C4-2B (cell line): Measurements from ENCODE around the gene KLF17.

ENCODE experiments used
- H3K27ac ChIP-seq: fragments of 450-650 bp; 2 replicates; pipeline ENCODE4 v1.5.1; 2017
- ZFX ChIP-seq: fragments of 450-650 bp; IDR thresholded peaks from 2 replicates; pipeline ENCODE4 v1.6.1; 2017
- TF ChIP-seq, protein P1 (sequence below): fragments of 450-650 bp; conservative IDR thresholded peaks from 2 replicates; pipeline ENCODE4 v1.5.1; 2017; ENCODE audit warnings: mild to moderate bottlenecking

The KLF17 gene

DNA sequence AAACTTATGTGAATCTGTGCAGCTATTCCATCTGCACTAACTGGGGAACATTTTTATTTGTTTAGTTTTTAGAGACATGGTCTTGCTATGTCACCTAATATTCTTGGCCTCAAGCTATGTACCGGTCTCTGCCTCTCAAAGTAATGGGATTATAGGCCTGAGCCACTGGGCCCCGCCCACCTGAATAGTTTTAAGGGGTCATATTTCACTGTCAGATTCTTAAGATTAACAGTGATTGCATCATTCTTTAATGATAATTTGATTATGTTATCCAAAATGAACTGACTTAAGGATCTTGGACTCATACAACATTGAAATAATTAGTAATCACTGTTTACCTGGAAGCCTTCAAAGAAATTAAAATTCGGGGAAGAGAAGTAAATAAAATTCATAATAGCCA lies 35.4 kb downstream of the KLF17 start:
- no peak overlapping the region for H3K27ac ChIP-seq
- TF ChIP-seq, protein P1, sequence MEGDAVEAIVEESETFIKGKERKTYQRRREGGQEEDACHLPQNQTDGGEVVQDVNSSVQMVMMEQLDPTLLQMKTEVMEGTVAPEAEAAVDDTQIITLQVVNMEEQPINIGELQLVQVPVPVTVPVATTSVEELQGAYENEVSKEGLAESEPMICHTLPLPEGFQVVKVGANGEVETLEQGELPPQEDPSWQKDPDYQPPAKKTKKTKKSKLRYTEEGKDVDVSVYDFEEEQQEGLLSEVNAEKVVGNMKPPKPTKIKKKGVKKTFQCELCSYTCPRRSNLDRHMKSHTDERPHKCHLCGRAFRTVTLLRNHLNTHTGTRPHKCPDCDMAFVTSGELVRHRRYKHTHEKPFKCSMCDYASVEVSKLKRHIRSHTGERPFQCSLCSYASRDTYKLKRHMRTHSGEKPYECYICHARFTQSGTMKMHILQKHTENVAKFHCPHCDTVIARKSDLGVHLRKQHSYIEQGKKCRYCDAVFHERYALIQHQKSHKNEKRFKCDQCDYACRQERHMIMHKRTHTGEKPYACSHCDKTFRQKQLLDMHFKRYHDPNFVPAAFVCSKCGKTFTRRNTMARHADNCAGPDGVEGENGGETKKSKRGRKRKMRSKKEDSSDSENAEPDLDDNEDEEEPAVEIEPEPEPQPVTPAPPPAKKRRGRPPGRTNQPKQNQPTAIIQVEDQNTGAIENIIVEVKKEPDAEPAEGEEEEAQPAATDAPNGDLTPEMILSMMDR, result no peak
- TF ChIP-seq ZFX, result no peak

DNA sequence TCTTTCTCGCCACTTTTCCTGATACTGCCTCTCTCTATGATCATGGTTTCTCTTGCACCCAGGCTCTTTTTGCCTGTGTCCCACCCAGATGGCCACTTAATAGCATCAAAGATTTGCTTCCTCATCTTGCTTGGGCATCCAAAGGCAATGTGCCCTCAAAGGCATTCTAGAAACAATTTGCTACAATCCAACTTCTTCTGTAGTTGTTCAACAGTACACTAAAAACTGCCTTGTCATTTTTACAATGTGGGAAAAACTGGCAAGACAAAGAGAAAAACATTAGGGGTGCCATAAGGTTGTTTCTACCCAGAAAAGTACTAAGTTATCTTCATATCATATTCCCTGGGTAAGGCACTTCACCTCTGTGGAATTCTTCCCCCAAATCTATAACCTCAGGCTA lies 39.3 kb downstream of the KLF17 start:
- H3K27ac ChIP-seq, result no peak overlapping the region
- no peak for TF ChIP-seq ZFX
- TF ChIP-seq, protein P1, result no peak

DNA sequence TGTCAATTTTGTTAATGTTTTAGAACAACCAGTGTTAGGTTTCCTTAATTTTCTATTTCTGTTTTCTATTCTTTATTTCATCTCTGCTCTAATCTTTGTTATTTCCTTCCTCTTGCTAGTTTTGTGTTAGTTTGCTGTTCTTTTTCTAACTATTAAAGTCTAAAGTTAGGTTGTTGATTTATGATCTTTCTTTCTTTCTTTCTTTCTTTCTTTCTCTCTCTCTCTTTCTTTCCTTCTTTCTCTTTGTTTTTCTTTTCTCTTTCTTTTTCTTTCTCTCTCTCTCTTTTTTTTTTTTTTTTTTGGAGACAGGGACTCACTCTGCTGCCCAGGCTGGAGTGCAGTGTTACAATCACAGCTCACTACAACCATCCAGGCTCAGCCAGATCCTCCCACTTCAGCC lies 40.2 kb downstream of the KLF17 start:
- TF ChIP-seq ZFX, result no peak
- TF ChIP-seq, protein P1, result no peak
- no peak overlapping the region for H3K27ac ChIP-seq

DNA sequence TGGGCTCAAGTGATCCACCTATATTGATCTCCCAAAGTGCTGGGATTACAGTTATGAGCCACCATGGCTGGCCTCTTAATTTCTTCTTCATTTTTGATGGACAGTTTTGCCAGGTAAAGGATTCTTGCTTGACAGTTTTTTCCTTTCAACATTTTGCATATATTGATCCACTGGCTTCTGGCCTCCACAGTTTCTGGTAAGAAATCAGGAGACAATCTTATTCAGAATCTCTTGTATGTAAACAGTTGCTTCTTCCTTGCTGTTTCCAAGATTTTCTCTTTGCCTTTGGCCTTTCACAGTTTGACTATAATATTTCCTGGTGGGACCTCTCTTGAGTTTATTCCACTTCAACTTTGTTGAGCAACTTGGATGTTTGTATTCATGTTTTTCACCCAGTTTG lies 42.9 kb downstream of the KLF17 start:
- TF ChIP-seq, protein P1, result no peak
- no peak for TF ChIP-seq ZFX
- H3K27ac ChIP-seq, result no peak overlapping the region

DNA sequence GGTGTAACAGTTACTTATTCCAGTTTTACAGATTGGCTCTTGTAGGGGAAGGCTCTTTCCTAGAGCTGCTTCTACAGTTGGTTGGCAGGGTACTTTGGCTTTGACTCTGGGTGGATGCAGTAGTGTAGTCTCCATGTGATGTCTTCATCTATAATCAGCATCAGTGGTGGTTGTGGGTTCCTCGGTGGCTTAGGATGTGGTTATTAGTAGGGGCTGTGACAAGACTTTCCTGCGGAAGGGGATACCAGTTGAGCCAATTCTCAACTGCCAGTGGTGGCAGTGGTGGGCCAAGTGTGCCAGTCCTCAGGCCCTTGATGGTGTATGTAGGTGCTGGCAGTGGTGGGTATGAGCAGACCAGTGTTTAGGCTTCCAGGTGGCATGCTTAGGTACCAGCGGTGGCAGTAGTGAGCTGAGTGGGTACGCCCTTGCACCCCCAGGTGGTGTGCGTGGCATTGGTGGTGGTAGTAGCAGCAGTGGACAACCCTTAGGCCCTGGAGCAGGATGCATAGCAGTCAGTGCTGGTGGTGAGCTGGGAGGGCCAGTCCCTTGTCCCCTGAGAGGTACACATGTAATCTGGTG lies 50.0 kb downstream of the KLF17 start:
- TF ChIP-seq, protein P1, result no peak
- no peak for TF ChIP-seq ZFX
- no peak overlapping the region for H3K27ac ChIP-seq

DNA sequence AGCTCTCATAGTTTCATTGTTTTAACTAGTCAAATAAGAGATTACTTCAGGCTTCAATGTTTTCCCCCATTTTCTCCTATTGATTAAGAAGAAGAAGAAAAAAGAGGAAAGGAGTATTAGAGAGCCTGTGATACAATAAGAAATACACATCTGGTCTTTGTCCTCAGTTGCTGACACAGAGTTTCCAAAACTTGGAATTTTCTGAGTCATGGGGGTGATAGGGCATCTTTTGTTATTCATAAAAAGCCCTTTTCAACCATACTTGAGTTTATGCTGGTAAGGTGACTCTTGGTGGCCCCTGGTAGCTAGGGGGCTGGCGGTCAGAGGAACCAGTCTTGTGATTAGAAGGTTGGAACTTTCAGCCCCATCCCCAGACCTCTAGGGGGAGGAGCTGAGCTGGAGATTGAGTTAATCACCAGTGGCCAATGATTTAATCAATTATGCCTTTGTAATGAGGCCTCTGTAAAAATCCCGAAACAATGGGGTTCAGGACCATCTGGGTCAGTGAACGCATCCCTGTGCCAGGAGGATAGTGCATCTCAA lies 51.7 kb downstream of the KLF17 start:
- no peak for TF ChIP-seq ZFX
- TF ChIP-seq, protein P1, result no peak; the same call in none of the 2 replicates
- no peak overlapping the region for H3K27ac ChIP-seq

DNA sequence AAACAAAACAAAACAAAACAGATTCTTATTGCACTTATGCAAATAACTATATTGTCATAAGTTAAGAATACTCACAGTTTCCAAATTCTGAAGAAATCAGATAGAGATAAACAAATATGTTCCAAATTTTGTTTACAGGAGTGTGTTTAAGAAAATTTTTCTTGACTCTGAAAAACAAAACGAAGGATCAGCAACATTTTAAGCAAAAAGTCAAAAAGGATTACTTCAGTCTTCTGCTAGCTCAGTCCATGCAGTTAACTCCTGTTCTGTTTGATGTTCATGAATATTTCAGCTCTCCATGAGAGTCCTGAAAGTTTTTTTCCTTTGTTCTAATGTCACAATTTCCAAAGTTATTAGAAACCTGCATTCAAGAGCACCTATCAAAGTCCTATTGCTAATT lies 56.0 kb downstream of the KLF17 start:
- TF ChIP-seq, protein P1, result no peak
- TF ChIP-seq ZFX, result no peak
- H3K27ac ChIP-seq, result no peak overlapping the region
